Transverse colon (tissue), 4 donors: Measurements from ENCODE around the gene ADAMTS6.

ENCODE experiments used
- POLR2A ChIP-seq: fragments of 450-650 bp; IDR thresholded peaks from one replicate; pipeline ENCODE4 v1.6.1; 2016; ENCODE audit warnings: antibody characterized with exemption, mild to moderate bottlenecking, moderate library complexity
- POLR2AphosphoS5 ChIP-seq, 3 donors: sonication (generic); formaldehyde crosslinking; IDR thresholded peaks; one replicate each; pipeline ENCODE4 v1.6.1; 2016; ENCODE audit warnings: antibody characterized with exemption in 3 of 3
- TF ChIP-seq, protein P1 (sequence below), 5 experiments: fragments of 200-600 bp in 3 of 5; fragments of 450-650 bp in 2 of 5; sonication (generic) in 3 of 5; IDR thresholded peaks; 1 replicate in 2 of 5; 2 replicates in 3 of 5; pipeline ENCODE4 v1.5.1; 2016 to 2017; ENCODE audit warnings: antibody characterized with exemption in 5 of 5, inconsistent platforms in 3 of 5, mild to moderate bottlenecking in 2 of 5, moderate library complexity in 1 of 5

DNA sequence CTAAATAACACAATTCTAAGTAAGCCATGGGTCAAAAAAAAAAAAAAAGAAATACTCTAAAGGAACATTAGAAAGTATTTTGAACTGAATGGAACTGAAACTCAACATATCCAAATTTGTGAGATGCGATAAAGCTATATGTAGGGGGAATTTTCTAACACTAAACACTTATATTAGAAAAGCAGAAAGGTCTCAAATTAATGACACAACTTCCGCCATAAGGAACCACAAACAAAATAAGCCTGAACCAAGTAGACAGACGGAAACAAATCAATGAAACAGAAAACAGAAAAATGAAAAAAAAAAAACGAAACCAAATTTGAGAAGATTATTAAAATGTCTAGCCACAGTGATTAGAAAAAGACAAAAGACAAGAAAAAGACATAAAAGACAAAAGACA lies 39.9 kb downstream of the ADAMTS6 start:
- TF ChIP-seq, protein P1, sequence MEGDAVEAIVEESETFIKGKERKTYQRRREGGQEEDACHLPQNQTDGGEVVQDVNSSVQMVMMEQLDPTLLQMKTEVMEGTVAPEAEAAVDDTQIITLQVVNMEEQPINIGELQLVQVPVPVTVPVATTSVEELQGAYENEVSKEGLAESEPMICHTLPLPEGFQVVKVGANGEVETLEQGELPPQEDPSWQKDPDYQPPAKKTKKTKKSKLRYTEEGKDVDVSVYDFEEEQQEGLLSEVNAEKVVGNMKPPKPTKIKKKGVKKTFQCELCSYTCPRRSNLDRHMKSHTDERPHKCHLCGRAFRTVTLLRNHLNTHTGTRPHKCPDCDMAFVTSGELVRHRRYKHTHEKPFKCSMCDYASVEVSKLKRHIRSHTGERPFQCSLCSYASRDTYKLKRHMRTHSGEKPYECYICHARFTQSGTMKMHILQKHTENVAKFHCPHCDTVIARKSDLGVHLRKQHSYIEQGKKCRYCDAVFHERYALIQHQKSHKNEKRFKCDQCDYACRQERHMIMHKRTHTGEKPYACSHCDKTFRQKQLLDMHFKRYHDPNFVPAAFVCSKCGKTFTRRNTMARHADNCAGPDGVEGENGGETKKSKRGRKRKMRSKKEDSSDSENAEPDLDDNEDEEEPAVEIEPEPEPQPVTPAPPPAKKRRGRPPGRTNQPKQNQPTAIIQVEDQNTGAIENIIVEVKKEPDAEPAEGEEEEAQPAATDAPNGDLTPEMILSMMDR (IDR thresholded peaks at IDR 0.05) = no peak
- TF ChIP-seq POLR2AphosphoS5 (IDR thresholded peaks at IDR 0.05) = no peak
- no peak for TF ChIP-seq POLR2A
